ENCODE data around the gene KDF1.

KDF1 gene, protein sequence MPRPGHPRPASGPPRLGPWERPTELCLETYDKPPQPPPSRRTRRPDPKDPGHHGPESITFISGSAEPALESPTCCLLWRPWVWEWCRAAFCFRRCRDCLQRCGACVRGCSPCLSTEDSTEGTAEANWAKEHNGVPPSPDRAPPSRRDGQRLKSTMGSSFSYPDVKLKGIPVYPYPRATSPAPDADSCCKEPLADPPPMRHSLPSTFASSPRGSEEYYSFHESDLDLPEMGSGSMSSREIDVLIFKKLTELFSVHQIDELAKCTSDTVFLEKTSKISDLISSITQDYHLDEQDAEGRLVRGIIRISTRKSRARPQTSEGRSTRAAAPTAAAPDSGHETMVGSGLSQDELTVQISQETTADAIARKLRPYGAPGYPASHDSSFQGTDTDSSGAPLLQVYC

DNA sequence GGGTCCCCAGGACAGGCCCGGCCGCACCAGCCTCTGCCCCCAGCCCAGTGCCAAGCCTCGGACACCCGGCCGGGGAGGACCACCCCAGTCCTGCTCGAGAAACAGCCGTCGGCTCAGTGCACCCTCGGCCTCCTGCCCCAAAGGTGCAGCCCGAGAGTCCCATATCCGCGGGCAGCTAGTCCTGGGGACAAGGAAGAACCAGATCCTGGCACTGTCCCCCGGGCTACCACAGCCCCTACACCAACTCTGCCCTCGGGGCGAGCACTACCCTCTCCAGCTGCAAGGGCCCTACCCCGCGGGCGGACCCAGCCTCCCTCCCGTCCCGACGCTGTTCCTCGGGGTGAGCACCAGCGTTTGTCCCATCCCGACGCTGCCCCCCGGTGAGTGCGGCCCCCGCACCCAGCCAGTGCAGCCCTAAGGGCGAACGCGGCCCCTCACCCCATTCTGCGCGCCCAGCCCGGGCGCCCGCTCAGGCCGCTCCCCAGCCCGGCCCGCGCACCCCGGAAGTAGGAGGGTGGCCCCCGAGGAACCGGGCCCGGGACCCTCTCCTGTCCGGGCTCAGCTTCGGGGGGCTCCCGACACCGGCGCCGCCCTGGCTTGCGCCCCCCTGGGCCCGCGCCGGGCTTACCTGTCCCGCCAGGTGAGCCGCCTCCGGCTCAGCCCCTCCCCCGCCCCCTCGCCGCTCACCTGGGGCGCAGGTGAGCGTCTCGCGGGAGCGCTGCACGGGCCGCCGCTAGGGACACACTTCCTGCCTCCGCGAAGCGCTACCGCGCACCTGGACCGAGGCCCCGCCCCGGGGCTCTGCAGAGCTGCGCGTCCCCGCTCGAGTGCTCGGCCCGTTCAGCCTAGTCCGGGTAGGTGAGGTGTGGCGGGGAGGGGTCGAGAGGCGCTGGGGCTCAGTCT, at the start of gene KDF1:
TSS of gene KDF1 (minus strand) at position 747 of the 903 bp plus-strand sequence. CDS start 8,088 bp downstream, outside the sequence.
- FAIRE-seq, result no peak

DNA sequence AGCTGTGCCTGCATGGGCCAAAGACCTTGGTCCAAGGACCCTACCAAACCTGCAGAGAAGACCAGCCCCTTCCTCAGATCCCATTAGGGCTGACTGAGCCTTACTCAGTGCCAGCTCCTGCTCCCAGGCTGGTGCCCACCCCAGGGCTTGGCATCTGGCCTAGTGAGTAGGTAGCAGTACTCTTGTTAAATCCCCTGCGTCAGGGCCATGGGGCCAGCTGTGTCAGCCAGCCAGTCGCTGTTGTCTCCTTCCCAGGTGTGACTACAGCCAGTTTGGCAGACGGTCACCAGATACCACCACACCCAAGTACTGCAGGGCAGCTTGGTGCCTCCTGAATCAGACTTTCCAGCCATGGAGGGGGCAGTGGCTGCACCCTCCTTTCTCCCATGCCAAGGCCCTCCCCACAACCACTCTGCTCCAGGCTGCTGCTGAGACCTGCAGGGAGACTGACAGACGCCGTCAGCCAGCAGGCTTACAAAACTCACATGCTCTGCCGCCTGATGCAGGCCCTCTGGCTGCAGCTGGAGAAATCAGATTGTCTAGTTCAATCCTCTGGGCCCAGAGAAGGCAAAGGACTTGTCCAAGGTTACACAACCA, 49.4 kb upstream of the KDF1 start:
- FAIRE-seq, result no peak

DNA sequence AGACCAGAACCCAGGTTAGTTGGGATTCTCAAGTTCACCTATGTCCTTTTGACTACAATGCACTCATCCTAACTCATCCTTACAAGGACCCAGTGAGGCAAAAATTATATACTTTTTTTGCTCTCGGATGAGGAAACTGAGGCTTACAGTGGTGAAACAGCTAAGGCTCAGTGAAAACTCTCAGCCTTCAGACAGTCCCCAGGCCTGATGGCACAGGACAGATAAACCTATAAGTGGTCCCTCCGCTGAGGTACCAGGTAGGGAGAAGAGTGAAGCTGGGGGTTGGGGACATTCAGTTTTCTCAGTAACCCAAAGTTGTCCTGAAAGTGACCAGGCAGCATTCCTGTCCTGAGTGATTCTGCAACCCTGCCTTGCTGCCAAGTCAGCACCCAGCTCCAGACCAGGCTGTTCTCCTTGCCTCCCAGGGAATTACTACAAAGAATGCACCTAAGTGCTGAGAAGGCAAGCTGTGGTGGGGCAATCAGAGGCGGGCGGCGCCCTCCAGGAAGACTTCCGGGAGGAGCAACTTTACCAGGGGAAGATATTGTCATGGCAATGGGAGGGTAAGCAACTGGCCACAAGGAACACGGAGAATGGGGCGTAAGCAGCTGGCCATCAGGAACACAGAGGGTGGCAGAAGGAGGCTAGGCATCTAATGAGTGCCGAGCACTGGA, 47.8 kb upstream of the KDF1 start:
- FAIRE-seq, result no peak

GRCh38 chr1:27006683-27007082, 46.4 kb upstream of the KDF1 start:
- FAIRE-seq, result no peak

- no peak for FAIRE-seq
Observed at GRCh38 chr1:27005648-27006496, 45.6 kb upstream of the KDF1 start.

- no peak for FAIRE-seq
Observed at GRCh38 chr1:27005166-27005530, 44.9 kb upstream of the KDF1 start.

DNA sequence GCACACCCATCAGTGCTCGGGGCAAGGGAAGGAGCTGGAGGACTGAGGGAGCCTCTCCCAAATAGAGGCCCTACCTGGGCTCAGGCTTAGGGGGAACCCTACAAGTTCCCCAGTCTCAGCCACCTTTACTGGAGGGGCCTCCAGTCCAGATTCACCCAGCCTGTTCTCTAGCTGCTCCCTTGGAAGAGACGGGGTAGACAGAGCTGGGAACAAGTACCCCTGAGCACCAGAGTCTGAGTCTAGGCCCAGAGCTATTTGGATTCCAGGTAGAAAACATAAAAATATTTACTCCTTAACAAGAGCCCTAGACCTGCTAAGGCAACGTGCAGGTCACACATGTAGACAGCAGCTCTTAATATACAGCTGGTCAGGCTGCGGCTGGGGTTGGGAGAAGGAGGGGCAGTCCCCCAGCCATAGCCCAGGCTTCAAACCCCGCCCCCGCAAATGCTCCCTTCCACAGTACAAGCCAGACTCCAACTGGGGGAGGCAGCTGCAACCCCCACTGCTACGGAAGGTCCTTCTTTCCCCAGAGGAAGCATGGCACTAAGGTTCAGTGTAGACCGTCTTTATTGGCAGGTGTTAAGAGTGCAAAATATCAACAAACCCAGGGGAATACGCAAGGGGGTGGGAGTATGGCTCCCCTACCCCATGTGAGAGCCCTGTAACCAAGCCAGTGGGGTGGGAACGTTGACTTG, 44.4 kb upstream of the KDF1 start:
- FAIRE-seq, result no peak

DNA sequence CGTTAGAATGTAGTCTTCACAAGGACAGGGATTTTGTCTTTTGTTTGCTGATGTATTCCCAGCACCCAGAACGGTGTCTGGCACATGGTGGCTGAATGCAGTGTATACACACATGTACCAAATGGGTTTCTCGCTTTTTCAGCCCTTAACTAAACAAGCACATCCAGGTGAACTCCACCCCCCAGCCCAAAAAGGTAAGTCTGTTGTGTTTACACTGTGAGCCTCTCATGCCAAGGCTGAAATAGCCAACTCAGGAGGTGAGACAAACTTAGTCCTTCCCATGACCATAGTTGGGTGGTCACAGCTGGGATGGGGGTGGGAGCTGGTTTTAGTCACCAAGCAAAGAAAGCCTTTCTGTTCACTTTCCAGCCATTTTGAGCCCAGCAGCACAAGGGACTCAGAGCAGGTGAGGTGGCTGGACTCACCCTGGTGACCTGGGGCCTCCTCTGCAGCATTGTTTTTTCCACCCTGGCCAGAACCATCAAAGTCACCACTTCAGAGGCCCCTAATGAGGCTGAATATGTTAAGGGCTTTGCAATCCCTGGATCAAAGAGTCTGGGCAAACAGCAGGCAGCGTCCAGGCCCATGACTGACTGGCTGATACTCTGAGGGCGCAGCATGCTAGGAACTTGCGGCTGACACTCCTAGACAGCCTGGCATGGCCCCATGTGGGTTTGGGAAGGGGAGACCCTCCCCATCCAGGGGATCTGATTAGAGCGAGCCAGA, 43.6 kb upstream of the KDF1 start:
- no peak for FAIRE-seq

DNA sequence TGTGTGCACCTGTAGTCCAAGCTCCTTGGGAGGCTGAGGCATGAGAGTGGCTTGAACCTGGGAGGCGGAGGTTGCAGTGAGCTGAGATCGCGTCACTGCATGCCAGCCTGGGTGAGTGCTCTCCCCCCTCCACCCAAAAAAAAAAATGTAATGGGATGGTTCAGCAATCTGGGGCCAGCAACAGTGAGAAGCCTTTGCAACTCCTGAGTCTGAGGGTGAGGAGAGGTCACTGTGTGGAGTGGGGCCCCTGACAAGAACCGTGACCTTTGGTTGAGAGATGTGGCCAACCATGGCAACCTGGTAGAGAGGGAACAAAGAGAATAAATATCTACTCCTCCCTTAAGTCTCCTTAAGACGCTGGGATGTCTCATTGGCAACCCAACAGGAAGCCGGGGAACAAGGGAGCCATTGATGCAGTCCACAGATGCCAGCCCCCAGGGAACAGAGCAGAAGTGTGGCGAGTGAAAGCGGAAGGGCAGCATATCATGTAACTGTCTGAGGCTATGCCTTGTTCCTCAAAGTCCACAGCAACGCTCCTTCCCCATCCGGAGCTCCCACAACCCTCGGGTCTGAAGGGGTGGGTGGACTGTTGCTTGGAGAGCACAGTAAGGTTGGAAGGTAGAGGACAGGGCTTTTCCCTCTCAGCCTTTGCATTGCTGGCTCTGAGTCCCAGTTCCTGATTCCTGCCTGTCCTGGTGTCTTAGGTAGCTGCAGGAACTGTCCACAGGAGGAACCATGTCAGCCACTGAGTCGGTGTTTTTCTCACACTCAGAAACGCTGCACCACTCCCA, 41.5 kb upstream of the KDF1 start:
- FAIRE-seq, result no peak

- no peak for FAIRE-seq
Observed at GRCh38 chr1:27000817-27001460, 40.7 kb upstream of the KDF1 start.

GRCh38 chr1:27000090-27000816, 40.0 kb upstream of the KDF1 start:
- no peak for FAIRE-seq

GRCh38 chr1:26999440-26999987, 39.2 kb upstream of the KDF1 start:
- FAIRE-seq, result no peak

GRCh38 chr1:26998429-26999300, 38.4 kb upstream of the KDF1 start:
- no peak for FAIRE-seq

DNA sequence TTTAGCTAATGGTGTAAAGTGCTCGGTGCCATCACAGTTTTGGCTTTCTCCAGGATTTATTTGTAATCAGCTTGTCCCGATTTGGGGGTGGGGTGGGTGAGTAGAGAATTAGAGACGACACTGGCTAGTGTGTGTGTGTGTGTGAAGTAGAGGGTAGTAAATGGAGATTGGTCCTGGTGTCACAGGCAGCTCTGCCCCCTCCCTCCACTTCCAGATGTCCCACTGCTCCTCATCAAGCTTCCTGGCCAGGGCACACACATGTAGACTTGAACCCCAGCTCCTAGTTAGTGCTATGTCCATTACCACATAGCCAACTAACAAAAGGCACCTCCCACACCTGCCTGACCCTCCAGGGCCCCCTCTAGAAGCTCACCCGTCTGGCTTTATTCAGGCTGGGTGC, 36.4 kb upstream of the KDF1 start:
- no peak for FAIRE-seq

GRCh38 chr1:26996024-26996423, 35.8 kb upstream of the KDF1 start:
- no peak for FAIRE-seq

- no peak for FAIRE-seq
Observed at GRCh38 chr1:26994787-26995517, 34.7 kb upstream of the KDF1 start.
